ENCODE data around the gene CRACR2B. TPM values are rescaled to one million over a fixed set of nuclear protein-coding genes. Genes with fewer than 3 reads are reported as not detected.
A peak's percentile ranks its signal among the peaks of the same experiment; 100 is the strongest.

Gene CRACR2B
- total RNA-seq, 1 experiment from 2014 or later = 11.8 TPM

GRCh38 chr11:826227-826621, 1.5 kb upstream of the CRACR2B start:
- no peaks in the 10 kb centered on the region for H3K27me3 ChIP-seq (ENCODE audit: insufficient read depth, low read length)
- H3K9me3 ChIP-seq (ENCODE audit: control insufficient read depth in 1 of 2, insufficient read depth in 1 of 2, low read depth in 1 of 2, low read length in 2 of 2) = no peaks in the 10 kb centered on the region
- no peaks in the 10 kb centered on the region for H3K36me3 ChIP-seq (ENCODE audit: control insufficient read depth in 1 of 2, insufficient read depth in 2 of 2, low read length in 2 of 2)
- H3K79me2 ChIP-seq (ENCODE audit: insufficient read depth, low read length) = peaks cover 10% of the 10 kb centered on the region; the same call in 1 of the 2 replicates
- ChIA-PET CTCF (no interaction called here), POLR2A (interaction anchor here (0.8 kb wide), 1 partner anchor 8 kb away, joined by 3 read pairs; no protein-coding TSS in a partner anchor), RAD21 (ENCODE audit: low non-redundant PET in 1 of 2, low total read pairs in 2 of 2, uncharacterized antibody in 2 of 2, unreplicated experiment in 2 of 2) (interaction anchor here (0.8 to 1.2 kb wide), 2 partner anchors 9 kb away, joined by 3 read pairs; no protein-coding TSS in a partner anchor)
- peaks cover 26 to 44% of the 10 kb centered on the region in 2 experiments for H3K4me1 ChIP-seq (ENCODE audit: control insufficient read depth in 1 of 2, insufficient read depth in 2 of 2, low read length in 2 of 2)
- no peak overlapping the region for H2AFZ ChIP-seq (ENCODE audit: low read depth, low read length, poor library complexity, severe bottlenecking)
- no peaks in the 10 kb centered on the region for H3K9me2 ChIP-seq (ENCODE audit: insufficient read depth)
- no peaks in the 10 kb centered on the region for H4K20me1 ChIP-seq (ENCODE audit: insufficient read depth)
- intact Hi-C loops (cut with micrococcal nuclease) = no loop called here
- ATAC-seq (no peak), DNase-seq (ENCODE audit: low read depth, low spot score) (no peak)
- peak overlapping the region; percentile 100 for H3K4me2 ChIP-seq (ENCODE audit: low read length)
- peak overlapping the region in 1 of 2 experiments; percentile 65; a peak in 2 of 4 replicates for H3K4me3 ChIP-seq (replicated peaks in 1 of 2; ENCODE audit: low read depth in 1 of 2, low read length in 2 of 2)
- BruUV-seq (replicated peaks) = TSS peak; percentile 31
- H3K9ac ChIP-seq (ENCODE audit: low read length) = peak overlapping the region; percentile 76
- H3K27ac ChIP-seq (ENCODE audit: low read depth, low read length) = peak overlapping the region; percentile 89; the same call in 1 of the 2 replicates
- TF ChIP-seq TCF7L2 (IDR thresholded peaks at IDR 0.05; ENCODE audit: borderline replicate concordance, extremely low read depth, insufficient read depth, insufficient read length) = no peak
- no peak for TF ChIP-seq ELF1 (IDR thresholded peaks at IDR 0.05; ENCODE audit: borderline replicate concordance, low read depth)
- TF ChIP-seq EZH2phosphoT487 (IDR thresholded peaks at IDR 0.05; ENCODE audit: borderline replicate concordance) = no peak

GRCh38 chr11:826836-827145, 928 bp upstream of the CRACR2B start:
- BruUV-seq (replicated peaks) = no TSS peak
- Histone ChIP-seq H3K4me2 (ENCODE audit: low read length) (peak overlapping the region; percentile 100), H4K20me1 (ENCODE audit: insufficient read depth) (no peaks in the 10 kb centered on the region), H3K4me3 (replicated peaks in 1 of 2; ENCODE audit: low read depth in 1 of 2, low read length in 2 of 2) (peak overlapping the region; percentile 51 to 65), H3K79me2 (ENCODE audit: insufficient read depth, low read length) (peaks cover 6% of the 10 kb centered on the region; the same call in 1 of the 2 replicates), H3K9me2 (ENCODE audit: insufficient read depth) (no peaks in the 10 kb centered on the region), H2AFZ (ENCODE audit: low read depth, low read length, poor library complexity, severe bottlenecking) (no peak overlapping the region), H3K9me3 (ENCODE audit: control insufficient read depth in 1 of 2, insufficient read depth in 1 of 2, low read depth in 1 of 2, low read length in 2 of 2) (no peaks in the 10 kb centered on the region), H3K27me3 (ENCODE audit: insufficient read depth, low read length) (no peaks in the 10 kb centered on the region), H3K36me3 (ENCODE audit: control insufficient read depth in 1 of 2, insufficient read depth in 2 of 2, low read length in 2 of 2) (no peaks in the 10 kb centered on the region), H3K9ac (ENCODE audit: low read length) (peak overlapping the region; percentile 76), H3K27ac (ENCODE audit: low read depth, low read length) (peak overlapping the region; percentile 89), H3K4me1 (ENCODE audit: control insufficient read depth in 1 of 2, insufficient read depth in 2 of 2, low read length in 2 of 2) (peaks cover 26 to 44% of the 10 kb centered on the region in 2 experiments)
- ChIA-PET CTCF (no interaction called here), RAD21 (ENCODE audit: low non-redundant PET in 1 of 2, low total read pairs in 2 of 2, uncharacterized antibody in 2 of 2, unreplicated experiment in 2 of 2) (no interaction called here), POLR2A (no interaction called here)
- intact Hi-C loops (cut with micrococcal nuclease) = no loop called here
- TF ChIP-seq EZH2phosphoT487 (IDR thresholded peaks at IDR 0.05; ENCODE audit: borderline replicate concordance) (no peak), SP1 (IDR thresholded peaks at IDR 0.05; ENCODE audit: low read depth) (no peak), POLR2A (IDR thresholded peaks at IDR 0.05; ENCODE audit: borderline replicate concordance, extremely low read depth, insufficient read depth, insufficient read length) (peak; percentile 0), SRF (IDR thresholded peaks at IDR 0.05; ENCODE audit: low read depth) (no peak)
- TF ChIP-seq, protein P1, sequence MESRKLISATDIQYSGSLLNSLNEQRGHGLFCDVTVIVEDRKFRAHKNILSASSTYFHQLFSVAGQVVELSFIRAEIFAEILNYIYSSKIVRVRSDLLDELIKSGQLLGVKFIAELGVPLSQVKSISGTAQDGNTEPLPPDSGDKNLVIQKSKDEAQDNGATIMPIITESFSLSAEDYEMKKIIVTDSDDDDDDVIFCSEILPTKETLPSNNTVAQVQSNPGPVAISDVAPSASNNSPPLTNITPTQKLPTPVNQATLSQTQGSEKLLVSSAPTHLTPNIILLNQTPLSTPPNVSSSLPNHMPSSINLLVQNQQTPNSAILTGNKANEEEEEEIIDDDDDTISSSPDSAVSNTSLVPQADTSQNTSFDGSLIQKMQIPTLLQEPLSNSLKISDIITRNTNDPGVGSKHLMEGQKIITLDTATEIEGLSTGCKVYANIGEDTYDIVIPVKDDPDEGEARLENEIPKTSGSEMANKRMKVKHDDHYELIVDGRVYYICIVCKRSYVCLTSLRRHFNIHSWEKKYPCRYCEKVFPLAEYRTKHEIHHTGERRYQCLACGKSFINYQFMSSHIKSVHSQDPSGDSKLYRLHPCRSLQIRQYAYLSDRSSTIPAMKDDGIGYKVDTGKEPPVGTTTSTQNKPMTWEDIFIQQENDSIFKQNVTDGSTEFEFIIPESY (IDR thresholded peaks at IDR 0.05; ENCODE audit: extremely low read depth, insufficient replicate concordance, low read length) = no peak
- ATAC-seq = peak; percentile 32; the same call in 1 of the 2 replicates
- no peak for DNase-seq (ENCODE audit: low read depth, low spot score)

All from HCT116 (cell line).